IMR-90 (cell line): ENCODE data around the gene ORC4. TPM values are rescaled to one million over a fixed set of nuclear protein-coding genes. Genes with fewer than 3 reads are reported as not detected.
A peak's percentile ranks its signal among the peaks of the same experiment; 100 is the strongest.

Experiments used
- ATAC-seq: fragments of 200-7000 bp; cut with Tn5 transposase; 2 replicates; pipeline ENCODE4 v1.9.1; 2020; ENCODE audit warnings: low read depth, mild to moderate bottlenecking, moderate library complexity
- BruUV-seq: library from RNA; stranded (reverse); fragments of 400-500 nt; replicated peaks from 2 replicates; lab custom pipeline; 2021; lab: Mats Ljungman, UMichigan
- CTCF ChIA-PET: fragments of 300-600 bp; formaldehyde crosslinking; extraction: SDS; loops from one replicate; lab custom pipeline; 2021; ENCODE audit warnings: antibody characterized with exemption; lab: Yijun Ruan, JAX
- POLR2A ChIA-PET: fragments of 300-600 bp; sonication (Branson Sonifier 250); formaldehyde crosslinking; loops from one replicate; lab custom pipeline; 2022; ENCODE audit warnings: antibody characterized with exemption; ENCODE audit not compliant: unreplicated experiment; lab: Charles Lee
- DNase-seq: peaks from one replicate; pipeline ENCODE4 v3.0.0; 2013
- H2AFZ ChIP-seq: replicated peaks from 2 replicates; pipeline ENCODE3; 2013; ENCODE audit warnings: low read length, mild to moderate bottlenecking; ENCODE audit not compliant: poor library complexity
- H2AK5ac ChIP-seq: 2 replicates; pipeline ENCODE4 v1.6.1; 2013; ENCODE audit warnings: low read depth, low read length, inconsistent platforms
- H2AK9ac ChIP-seq: replicated peaks from 2 replicates; pipeline ENCODE3; 2013; ENCODE audit warnings: mild to moderate bottlenecking, low read depth, low read length, moderate library complexity; ENCODE audit not compliant: poor library complexity
- H2BK120ac ChIP-seq: 2 replicates; pipeline ENCODE4 v1.6.1; 2013; ENCODE audit warnings: low read depth, low read length, inconsistent platforms
- H2BK15ac ChIP-seq: 3 replicates; pipeline ENCODE4 v1.6.1; 2013; ENCODE audit warnings: low read depth, low read length, inconsistent platforms
- H2BK20ac ChIP-seq: 2 replicates; pipeline ENCODE4 v1.6.1; 2013; ENCODE audit warnings: low read depth, mild to moderate bottlenecking, inconsistent platforms, low read length, moderate library complexity
- H2BK5ac ChIP-seq: 2 replicates; pipeline ENCODE4 v1.6.1; 2013; ENCODE audit warnings: mild to moderate bottlenecking, low read depth, low read length, inconsistent platforms; ENCODE audit not compliant: poor library complexity, severe bottlenecking
- H3K14ac ChIP-seq: replicated peaks from 2 replicates; pipeline ENCODE4 v1.6.1; 2013; ENCODE audit warnings: low read depth, low read length, inconsistent platforms
- H3K18ac ChIP-seq: 2 replicates; pipeline ENCODE4 v1.6.1; 2013; ENCODE audit warnings: low read depth, low read length, control low read depth
- H3K23ac ChIP-seq: 2 replicates; pipeline ENCODE4 v1.6.1; 2013; ENCODE audit warnings: low read depth, low read length, inconsistent platforms
- H3K27ac ChIP-seq: 2 replicates; pipeline ENCODE4 v1.5.1; 2013; ENCODE audit warnings: mild to moderate bottlenecking, control low read depth, low read length; ENCODE audit not compliant: insufficient read depth
- H3K27me3 ChIP-seq: 2 replicates; pipeline ENCODE4 v1.6.1; 2013; ENCODE audit warnings: low read length; ENCODE audit not compliant: control insufficient read depth, insufficient read depth
- H3K36me3 ChIP-seq: 2 replicates; pipeline ENCODE4 v1.6.1; 2013; ENCODE audit warnings: low read length, mixed read lengths; ENCODE audit not compliant: control insufficient read depth, insufficient read depth
- H3K4ac ChIP-seq: 2 replicates; pipeline ENCODE4 v1.6.1; 2013; ENCODE audit warnings: low read depth, low read length, inconsistent platforms
- H3K4me1 ChIP-seq: 2 replicates; pipeline ENCODE4 v1.6.1; 2013; ENCODE audit warnings: low read length, mixed read lengths; ENCODE audit not compliant: control insufficient read depth, insufficient read depth
- H3K4me2 ChIP-seq: 2 replicates; pipeline ENCODE4 v1.6.1; 2013; ENCODE audit warnings: low read depth, mild to moderate bottlenecking, control low read depth, low read length, moderate library complexity
- H3K4me3 ChIP-seq: 2 replicates; pipeline ENCODE4 v1.5.1; 2013; ENCODE audit warnings: low read depth, mild to moderate bottlenecking, control low read depth, low read length, moderate library complexity; ENCODE audit not compliant: insufficient read depth
- H3K56ac ChIP-seq: 2 replicates; pipeline ENCODE4 v1.6.1; 2013; ENCODE audit warnings: low read length, inconsistent platforms; ENCODE audit not compliant: insufficient read depth; ENCODE audit errors: extremely low read depth
- H3K79me1 ChIP-seq, 2 experiments: 2 replicates each; pipeline ENCODE4 v1.6.1; 2013; ENCODE audit warnings: low read length in 2 of 2, inconsistent platforms in 1 of 2, low read depth in 1 of 2
- H3K9ac ChIP-seq: 2 replicates; pipeline ENCODE4 v1.6.1; 2013; ENCODE audit warnings: low read depth, low read length, control low read depth
- H3K9me1 ChIP-seq: 2 replicates; pipeline ENCODE4 v1.6.1; 2013; ENCODE audit warnings: low read length, inconsistent platforms; ENCODE audit not compliant: insufficient read depth
- H3K9me3 ChIP-seq: 2 replicates; pipeline ENCODE4 v1.6.1; 2013; ENCODE audit warnings: low read length; ENCODE audit not compliant: control insufficient read depth, insufficient read depth
- H4K20me1 ChIP-seq: 2 replicates; pipeline ENCODE4 v1.6.1; 2013; ENCODE audit warnings: low read length, inconsistent platforms; ENCODE audit not compliant: insufficient read depth
- H4K5ac ChIP-seq: 2 replicates; pipeline ENCODE4 v1.6.1; 2013; ENCODE audit warnings: mild to moderate bottlenecking, low read depth, low read length, control low read depth
- H4K8ac ChIP-seq, 2 experiments: 2 replicates each; pipeline ENCODE4 v1.6.1; 2013; ENCODE audit warnings: low read depth in 2 of 2, low read length in 2 of 2, control low read depth in 1 of 2, inconsistent platforms in 1 of 2
- H4K91ac ChIP-seq: 2 replicates; pipeline ENCODE4 v1.6.1; 2013; ENCODE audit warnings: low read depth, low read length, inconsistent platforms; ENCODE audit not compliant: insufficient read depth
- CEBPB ChIP-seq: IDR thresholded peaks from 2 replicates; pipeline ENCODE4 v1.6.1; 2012; ENCODE audit warnings: low read depth, low read length, improper control_type of control experiment
- MAFK ChIP-seq: IDR thresholded peaks from 2 replicates; pipeline ENCODE4 v1.6.1; 2012; ENCODE audit warnings: low read depth, low read length, improper control_type of control experiment
- MXI1 ChIP-seq: IDR thresholded peaks from 2 replicates; pipeline ENCODE4 v1.6.1; 2012; ENCODE audit warnings: low read depth, mild to moderate bottlenecking, low read length, moderate library complexity, borderline replicate concordance
- NFE2L2 ChIP-seq: fragments of 150-350 bp; IDR thresholded peaks from 2 replicates; pipeline ENCODE4 v1.6.1; 2016; ENCODE audit warnings: low read depth, mild to moderate bottlenecking, low read length
- USF2 ChIP-seq: fragments of 150-350 bp; IDR thresholded peaks from 2 replicates; pipeline ENCODE4 v1.6.1; 2017; ENCODE audit warnings: mild to moderate bottlenecking, antibody characterized with exemption, low read length, low read depth
- WGBS, 2 experiments: methylation state at CpG; one replicate each; pipeline versions ENCODE4 v1.1.5 to v1.1.7; 2013; ENCODE audit warnings: missing lambda C conversion rate in 2 of 2; ENCODE audit not compliant: insufficient read length in 1 of 2; ENCODE audit errors: extremely low coverage in 2 of 2; 5-methylcytosine and 5-hydroxymethylcytosine counted together
- dilution Hi-C: fragments of 300-500 bp; cut with HindIII; formaldehyde crosslinking; loops from one replicate; pipeline ENCODE4 v1.14.3; 2018; ENCODE audit warnings: low sequenced_read_pairs; ENCODE audit not compliant: unreplicated experiment
- in situ Hi-C: fragments of 300-500 bp; cut with MboI; formaldehyde crosslinking; loops from 3 replicates; pipeline ENCODE4 v1.14.3; 2019; ENCODE audit warnings: low sequenced_read_pairs, inconsistent platforms, mixed read lengths
- intact Hi-C: fragments of 100-400 bp; cut with micrococcal nuclease; formaldehyde crosslinking; loops from 2 replicates; pipeline ENCODE4 v1.10.0; 2022
- polyA plus RNA-seq, 3 experiments: library from polyadenylated mRNA; depleted of rRNA; stranded (reverse); fragments of >200 nt; gene quantifications; 2 replicates each; pipeline ENCODE4 v1.2.3, GENCODE V29; 2012; ENCODE audit warnings: low replicate concordance in 1 of 3
- total RNA-seq: library from RNA; depleted of rRNA; stranded (reverse); fragments of >200 nt; gene quantifications from 2 replicates; pipeline ENCODE4 v1.2.3, GENCODE V29; 2012

ORC4 gene
- total and polyA plus RNA-seq, 2 of the 4 experiments (the other 2 are of a cell fraction): 20.6 to 23.5 TPM

- no peak overlapping the region for H3K4me3 ChIP-seq
- no peak overlapping the region for H3K18ac ChIP-seq
- WGBS, 2 experiments: no CpG with 5 or more reads among the region's 1 CpG
- no peak overlapping the region for H3K14ac ChIP-seq
- no peak overlapping the region for H2BK5ac ChIP-seq
- no peaks in the 10 kb centered on the region for H3K9me3 ChIP-seq
- in situ Hi-C loops (no loop called here), dilution Hi-C loops (no loop called here), intact Hi-C loops (loop anchor here (1.0 kb wide), 2 partner anchors 31 to 55 kb away; no protein-coding TSS in a partner anchor)
- no peak overlapping the region for H2AFZ ChIP-seq
- no peak for TF ChIP-seq MAFK
- TF ChIP-seq NFE2L2: no peak
- no peak for TF ChIP-seq USF2
- no peak for TF ChIP-seq CEBPB
- no peak for TF ChIP-seq MXI1
- ChIA-PET CTCF (interaction anchor here (1.5 kb wide), 1 partner anchor 8 kb away, joined by 6 read pairs; the partner anchor contains the start of genes MBD5 and ORC4), POLR2A (interaction anchor here (0.7 kb wide), 1 partner anchor 9 kb away, joined by 3 read pairs; the partner anchor contains the start of gene ORC4)
- peaks cover 1% of the 10 kb centered on the region; the same call in 1 of the 2 replicates for H3K4me1 ChIP-seq
- no TSS peak for BruUV-seq
- H3K27me3 ChIP-seq: no peaks in the 10 kb centered on the region
- H2BK120ac ChIP-seq: no peak overlapping the region
- no peak overlapping the region for H3K4me2 ChIP-seq
- H3K9me1 ChIP-seq: peaks cover 7% of the 10 kb centered on the region; the same call in 1 of the 2 replicates
- no peak overlapping the region for H4K91ac ChIP-seq
- H4K20me1 ChIP-seq: peaks cover 8% of the 10 kb centered on the region; the same call in 1 of the 2 replicates
- H2BK20ac ChIP-seq: no peak overlapping the region
- no peak overlapping the region for H3K27ac ChIP-seq
- H3K9ac ChIP-seq: no peak overlapping the region
- peaks cover 6 to 36% of the 10 kb centered on the region in 2 experiments; a peak in 2 of 4 replicates for H3K79me1 ChIP-seq
- peaks cover 4% of the 10 kb centered on the region; the same call in 1 of the 2 replicates for H3K36me3 ChIP-seq
- ATAC-seq (peak; percentile 84), DNase-seq (peak; percentile 31)
- H2AK9ac ChIP-seq: no peak overlapping the region
- no peak overlapping the region for H3K23ac ChIP-seq
- H2AK5ac ChIP-seq: no peak overlapping the region
- H4K8ac ChIP-seq: no peak overlapping the region
- no peak overlapping the region for H4K5ac ChIP-seq
- no peak overlapping the region for H2BK15ac ChIP-seq
- no peak overlapping the region for H3K56ac ChIP-seq
- no peak overlapping the region for H3K4ac ChIP-seq
Observed at GRCh38 chr2:148028781-148029180, 8.2 kb upstream of the ORC4 start.
